ENCODE results near the gene GEMIN7. TPM values are rescaled to one million over a fixed set of nuclear protein-coding genes. Genes with fewer than 3 reads are reported as not detected.

Gene GEMIN7
- total RNA-seq, 3 donors from 2014 or later (not counting 1 experiment from before 2014, with no cell fraction given): 27.7 to 28.7 (median 27.9) TPM

DNA sequence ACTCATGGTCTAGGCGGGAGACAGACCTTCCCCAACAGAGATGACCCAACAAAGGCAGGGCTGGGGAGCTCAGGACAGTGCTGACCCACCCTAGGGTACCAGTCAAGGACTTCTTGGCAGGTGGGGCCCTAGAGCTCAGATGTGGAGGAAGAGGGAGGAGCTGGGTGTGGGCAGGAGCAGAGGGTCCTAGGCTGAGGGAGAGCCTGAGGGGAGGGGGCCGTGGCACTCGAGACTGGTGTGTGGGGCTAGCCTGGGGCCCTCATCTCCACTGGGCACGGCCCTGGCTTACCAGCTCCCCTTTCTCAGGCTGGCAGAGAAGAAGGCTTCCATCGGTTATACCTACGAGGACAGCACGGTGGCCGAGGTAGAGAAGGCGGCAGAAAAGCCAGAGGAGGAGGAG is 21.6 kb upstream of the GEMIN7 start:
- intact Hi-C loops (cut with micrococcal nuclease): loop anchor here (10.0 kb wide), 1 partner anchor 253 kb away; the partner anchor contains the start of gene BCAM
- Histone ChIP-seq H3K27me3 (ENCODE audit: control insufficient read depth, insufficient read depth, low read length) (no peaks in the 10 kb centered on the region), H3K4me3 (ENCODE audit: low read length) (no peak overlapping the region), H3K4me1 (ENCODE audit: control insufficient read depth, insufficient read depth, low read length) (peaks cover 11% of the 10 kb centered on the region), H3K9me3 (ENCODE audit: control insufficient read depth, insufficient read depth, low read length) (no peaks in the 10 kb centered on the region), H3K36me3 (ENCODE audit: control insufficient read depth, insufficient read depth, low read length) (peaks cover 83% of the 10 kb centered on the region), H3K27ac (ENCODE audit: low read length) (no peak overlapping the region)
- no peaks in the 10 kb centered on the region for H3K27me3 Mint-ChIP-seq (ENCODE audit: low read depth in 2 of 2)
- H3K27ac Mint-ChIP-seq: no peak overlapping the region
- DNase-seq (no peak), ATAC-seq (no peak)
- TF ChIP-seq, protein P1, sequence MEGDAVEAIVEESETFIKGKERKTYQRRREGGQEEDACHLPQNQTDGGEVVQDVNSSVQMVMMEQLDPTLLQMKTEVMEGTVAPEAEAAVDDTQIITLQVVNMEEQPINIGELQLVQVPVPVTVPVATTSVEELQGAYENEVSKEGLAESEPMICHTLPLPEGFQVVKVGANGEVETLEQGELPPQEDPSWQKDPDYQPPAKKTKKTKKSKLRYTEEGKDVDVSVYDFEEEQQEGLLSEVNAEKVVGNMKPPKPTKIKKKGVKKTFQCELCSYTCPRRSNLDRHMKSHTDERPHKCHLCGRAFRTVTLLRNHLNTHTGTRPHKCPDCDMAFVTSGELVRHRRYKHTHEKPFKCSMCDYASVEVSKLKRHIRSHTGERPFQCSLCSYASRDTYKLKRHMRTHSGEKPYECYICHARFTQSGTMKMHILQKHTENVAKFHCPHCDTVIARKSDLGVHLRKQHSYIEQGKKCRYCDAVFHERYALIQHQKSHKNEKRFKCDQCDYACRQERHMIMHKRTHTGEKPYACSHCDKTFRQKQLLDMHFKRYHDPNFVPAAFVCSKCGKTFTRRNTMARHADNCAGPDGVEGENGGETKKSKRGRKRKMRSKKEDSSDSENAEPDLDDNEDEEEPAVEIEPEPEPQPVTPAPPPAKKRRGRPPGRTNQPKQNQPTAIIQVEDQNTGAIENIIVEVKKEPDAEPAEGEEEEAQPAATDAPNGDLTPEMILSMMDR (IDR thresholded peaks at IDR 0.05): no peak
- 94% methylated on average over 9 of the region's 9 CpGs for WGBS (ENCODE audit: insufficient coverage)
- H3K9me3 Mint-ChIP-seq: no peaks in the 10 kb centered on the region
- peaks cover 8 to 22% of the 10 kb centered on the region in 2 donors for H3K4me1 Mint-ChIP-seq
- no peaks in the 10 kb centered on the region for H3K36me3 Mint-ChIP-seq
- H3K4me3 Mint-ChIP-seq: no peak overlapping the region

DNA sequence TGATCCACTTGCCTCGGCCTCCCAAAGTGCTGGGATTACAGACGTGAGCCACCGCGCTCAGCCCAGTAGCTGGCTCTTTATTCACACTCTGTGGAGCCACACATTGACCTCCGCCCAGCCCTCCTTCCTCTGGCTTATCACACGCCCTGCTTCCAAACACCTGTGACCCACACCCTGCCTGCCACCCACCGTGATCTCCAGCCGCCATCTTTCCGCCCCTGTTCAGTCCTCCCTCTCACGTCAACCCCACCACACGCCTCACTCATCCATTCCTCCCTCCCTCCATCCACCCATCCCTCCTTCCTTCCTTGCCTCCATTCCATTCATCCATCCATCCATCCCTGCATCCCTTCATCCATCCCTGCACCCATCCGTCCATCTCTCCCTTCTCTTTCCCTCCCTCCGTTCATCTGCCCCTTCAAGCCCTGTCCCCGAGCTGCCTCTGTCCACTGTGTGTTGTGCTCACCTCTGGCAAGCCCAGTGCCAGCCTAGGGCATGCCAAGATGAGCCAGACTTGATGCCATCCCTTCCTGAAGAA is 20.4 kb upstream of the GEMIN7 start:
- Histone ChIP-seq H3K36me3 (ENCODE audit: control insufficient read depth, insufficient read depth, low read length) (peaks cover 81% of the 10 kb centered on the region), H3K4me3 (ENCODE audit: low read length) (no peak overlapping the region), H3K4me1 (ENCODE audit: control insufficient read depth, insufficient read depth, low read length) (peaks cover 7% of the 10 kb centered on the region), H3K27me3 (ENCODE audit: control insufficient read depth, insufficient read depth, low read length) (no peaks in the 10 kb centered on the region), H3K9me3 (ENCODE audit: control insufficient read depth, insufficient read depth, low read length) (no peaks in the 10 kb centered on the region), H3K27ac (ENCODE audit: low read length) (no peak overlapping the region)
- intact Hi-C loops (cut with micrococcal nuclease): loop anchor here (1.0 to 10.0 kb wide), 4 partner anchors 42 to 254 kb away; partner anchors contain the start of gene BCAM
- H3K9me3 Mint-ChIP-seq: no peaks in the 10 kb centered on the region
- H3K27me3 Mint-ChIP-seq (ENCODE audit: low read depth in 2 of 2): no peaks in the 10 kb centered on the region
- H3K4me1 Mint-ChIP-seq: peaks cover 8 to 22% of the 10 kb centered on the region in 2 donors
- WGBS (ENCODE audit: insufficient coverage): 91% methylated on average over 14 of the region's 14 CpGs
- no peak for ATAC-seq
- H3K36me3 Mint-ChIP-seq: no peaks in the 10 kb centered on the region
- DNase-seq: no peak
- H3K4me3 Mint-ChIP-seq: no peak overlapping the region
- TF ChIP-seq, protein P1 (IDR thresholded peaks at IDR 0.05): no peak
- H3K27ac Mint-ChIP-seq: peak overlapping the region in 1 of 2 donors; percentile 70

DNA sequence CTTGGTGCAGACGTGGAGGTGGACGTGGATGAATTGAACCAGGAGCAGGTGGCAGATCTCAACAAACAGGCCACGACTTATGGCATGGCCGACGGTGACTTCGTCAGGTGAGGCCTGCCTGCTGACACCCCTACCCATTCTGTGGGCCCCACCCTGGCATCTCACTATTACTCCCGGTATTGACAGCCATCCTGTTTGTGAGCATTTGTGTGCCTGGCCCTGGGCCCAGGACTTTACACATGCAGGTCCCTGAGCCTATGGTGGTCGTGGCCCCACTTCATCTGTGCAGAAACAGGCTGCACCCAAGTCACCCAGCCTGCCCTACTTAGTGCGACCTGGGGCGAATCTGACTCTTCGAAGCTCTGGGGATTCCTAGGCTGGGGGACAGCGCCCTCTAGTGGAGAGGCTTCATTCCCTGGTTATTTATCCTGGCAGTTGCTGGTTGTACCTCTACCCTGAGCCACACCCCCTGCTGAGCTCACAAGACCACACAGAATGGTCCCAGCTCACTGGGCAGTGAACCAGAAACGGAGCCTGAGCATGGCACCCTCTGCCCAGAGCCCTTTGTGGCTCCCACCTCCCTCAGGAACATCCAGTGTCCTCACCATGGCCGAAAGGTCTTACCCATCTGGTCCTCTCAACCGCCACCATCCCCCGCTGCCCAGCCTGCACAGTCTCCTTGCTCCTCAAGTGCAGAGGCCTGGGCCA is 19.6 kb upstream of the GEMIN7 start:
- no peak overlapping the region for H3K4me3 ChIP-seq (ENCODE audit: low read length)
- 73% methylated on average over 16 of the region's 16 CpGs for WGBS (ENCODE audit: insufficient coverage)
- Mint-ChIP-seq H3K27ac (peak overlapping the region in 1 of 2 donors; percentile 70), H3K4me3 (no peak overlapping the region), H3K9me3 (no peaks in the 10 kb centered on the region), H3K27me3 (ENCODE audit: low read depth in 2 of 2) (no peaks in the 10 kb centered on the region), H3K36me3 (no peaks in the 10 kb centered on the region), H3K4me1 (peaks cover 8 to 22% of the 10 kb centered on the region in 2 donors)
- DNase-seq (peak; percentile 81 to 91), ATAC-seq (peak; percentile 87 to 92 (median 91))
- intact Hi-C loops (cut with micrococcal nuclease): loop anchor here (1.0 to 10.0 kb wide), 4 partner anchors 43 to 255 kb away; partner anchors contain the start of gene BCAM
- no peak overlapping the region for H3K27ac ChIP-seq (ENCODE audit: low read length)
- H3K36me3 ChIP-seq (ENCODE audit: control insufficient read depth, insufficient read depth, low read length): peaks cover 78% of the 10 kb centered on the region
- TF ChIP-seq, protein P1 (IDR thresholded peaks at IDR 0.05): peak; percentile 89
- no peaks in the 10 kb centered on the region for H3K27me3 ChIP-seq (ENCODE audit: control insufficient read depth, insufficient read depth, low read length)
- H3K9me3 ChIP-seq (ENCODE audit: control insufficient read depth, insufficient read depth, low read length): no peaks in the 10 kb centered on the region
- peaks cover 7% of the 10 kb centered on the region for H3K4me1 ChIP-seq (ENCODE audit: control insufficient read depth, insufficient read depth, low read length)

All from natural killer cell (primary cell).